Neural cell (in vitro differentiated cells): ENCODE data around the gene PARL. TPM values are rescaled to one million over a fixed set of nuclear protein-coding genes. Genes with fewer than 3 reads are reported as not detected.

Source experiments
- H2AFZ ChIP-seq: fragments of 200-600, 300-800 bp; sonication (generic), shearing (Covaris generic); 2 replicates; pipeline ENCODE4 v1.6.0; 2014; ENCODE audit warnings: low read depth, mild to moderate bottlenecking, antibody characterized with exemption, low read length, moderate library complexity
- H3F3A ChIP-seq: fragments of 200-600 bp; shearing (Covaris generic); 2 replicates; pipeline ENCODE4 v1.6.1; 2016; ENCODE audit warnings: mild to moderate bottlenecking, moderate library complexity, mixed read lengths, antibody characterized with exemption, low read length; ENCODE audit not compliant: insufficient read depth, poor library complexity, severe bottlenecking
- H3K27ac ChIP-seq: fragments of 200-600, 300-800 bp; sonication (generic), shearing (Covaris generic); 2 replicates; pipeline ENCODE4 v1.5.1; 2014; ENCODE audit warnings: mild to moderate bottlenecking, low read length, moderate library complexity
- H3K27me3 ChIP-seq: fragments of 300-800, 200-600 bp; sonication (generic), shearing (Covaris generic); 2 replicates; pipeline ENCODE4 v1.6.0; 2014; ENCODE audit warnings: mild to moderate bottlenecking, low read depth, low read length, moderate library complexity; ENCODE audit not compliant: insufficient read depth
- H3K36me3 ChIP-seq: fragments of 300-800, 200-600 bp; sonication (generic), shearing (Covaris generic); 2 replicates; pipeline ENCODE4 v1.5.1; 2014; ENCODE audit warnings: mild to moderate bottlenecking, antibody characterized with exemption, low read length, moderate library complexity; ENCODE audit not compliant: insufficient read depth
- H3K4me2 ChIP-seq: fragments of 300-800, 200-600 bp; sonication (generic), shearing (Covaris generic); 2 replicates; pipeline ENCODE4 v1.6.0; 2014; ENCODE audit warnings: mild to moderate bottlenecking, low read length
- H3K4me3 ChIP-seq: fragments of 300-800, 200-600 bp; sonication (generic), shearing (Covaris generic); 2 replicates; pipeline ENCODE4 v1.5.1; 2014; ENCODE audit warnings: mild to moderate bottlenecking, low read length, moderate library complexity
- H3K79me2 ChIP-seq: fragments of 200-600 bp; shearing (Covaris generic); replicated peaks from 2 replicates; pipeline ENCODE4 v1.6.0; 2014; ENCODE audit warnings: mild to moderate bottlenecking, low read length, moderate library complexity; ENCODE audit not compliant: insufficient read depth
- H3K9ac ChIP-seq: fragments of 300-800, 200-600 bp; sonication (generic), shearing (Covaris generic); 2 replicates; pipeline ENCODE4 v1.6.1; 2016; ENCODE audit warnings: mild to moderate bottlenecking, low read length, mixed read lengths
- H3K9me2 ChIP-seq: fragments of 200-600 bp; shearing (Covaris generic); 2 replicates; pipeline ENCODE4 v1.6.1; 2016; ENCODE audit warnings: mild to moderate bottlenecking, low read length, mixed read lengths; ENCODE audit not compliant: insufficient read depth
- H3K9me3 ChIP-seq: fragments of 200-600, 300-800 bp; sonication (generic), shearing (Covaris generic); 2 replicates; pipeline ENCODE4 v1.6.1; 2016; ENCODE audit warnings: mild to moderate bottlenecking, mixed run types, low read length, moderate library complexity, mixed read lengths
- H4K20me1 ChIP-seq: fragments of 200-600 bp; shearing (Covaris generic); 2 replicates; pipeline ENCODE4 v1.6.1; 2016; ENCODE audit warnings: mild to moderate bottlenecking, mixed run types; ENCODE audit not compliant: insufficient read depth
- CTCF ChIP-seq: fragments of 450-650 bp; IDR thresholded peaks from 2 replicates; pipeline ENCODE4 v1.5.1; 2014; ENCODE audit warnings: antibody characterized with exemption, mild to moderate bottlenecking, moderate library complexity; ENCODE audit not compliant: poor library complexity, severe bottlenecking
- EP300 ChIP-seq: fragments of 450-650 bp; conservative IDR thresholded peaks from 2 replicates; pipeline ENCODE4 v1.6.1; 2014; ENCODE audit warnings: antibody characterized with exemption, mild to moderate bottlenecking, moderate library complexity; ENCODE audit not compliant: poor library complexity, severe bottlenecking
- EZH2 ChIP-seq: fragments of 200-600, 300-800 bp; shearing (Covaris generic), sonication (generic); IDR thresholded peaks from 2 replicates; pipeline ENCODE4 v1.6.1; 2014; ENCODE audit warnings: antibody characterized with exemption, low read length, borderline replicate concordance, mild to moderate bottlenecking; ENCODE audit not compliant: insufficient read depth, poor library complexity, severe bottlenecking
- MXI1 ChIP-seq: fragments of 450-650 bp; conservative IDR thresholded peaks from 2 replicates; pipeline ENCODE4 v1.6.1; 2014; ENCODE audit warnings: antibody characterized with exemption, mild to moderate bottlenecking; ENCODE audit not compliant: poor library complexity, severe bottlenecking
- POLR2AphosphoS5 ChIP-seq: IDR thresholded peaks from 2 replicates; pipeline ENCODE4 v1.6.1; 2012
- RAD21 ChIP-seq: fragments of 450-650 bp; conservative IDR thresholded peaks from 2 replicates; pipeline ENCODE4 v1.6.1; 2014; ENCODE audit warnings: antibody characterized with exemption, mild to moderate bottlenecking, moderate library complexity
- REST ChIP-seq: IDR thresholded peaks from 2 replicates; pipeline ENCODE4 v1.6.1; 2012; ENCODE audit warnings: borderline replicate concordance
- SMC3 ChIP-seq: fragments of 450-650 bp; conservative IDR thresholded peaks from 2 replicates; pipeline ENCODE4 v1.6.1; 2014; ENCODE audit warnings: antibody characterized with exemption, mild to moderate bottlenecking, moderate library complexity; ENCODE audit not compliant: poor library complexity
- TAF1 ChIP-seq: IDR thresholded peaks from 2 replicates; pipeline ENCODE4 v1.6.1; 2012; ENCODE audit warnings: low read depth
- polyA plus RNA-seq: library from polyadenylated mRNA; depleted of rRNA; stranded (reverse); fragments of >200 nt; gene quantifications from 2 replicates; pipeline ENCODE4 v1.2.3, GENCODE V29; 2014

PARL gene
- polyA plus RNA-seq, 1 donor from 2014 or later, result 59.2 TPM

DNA sequence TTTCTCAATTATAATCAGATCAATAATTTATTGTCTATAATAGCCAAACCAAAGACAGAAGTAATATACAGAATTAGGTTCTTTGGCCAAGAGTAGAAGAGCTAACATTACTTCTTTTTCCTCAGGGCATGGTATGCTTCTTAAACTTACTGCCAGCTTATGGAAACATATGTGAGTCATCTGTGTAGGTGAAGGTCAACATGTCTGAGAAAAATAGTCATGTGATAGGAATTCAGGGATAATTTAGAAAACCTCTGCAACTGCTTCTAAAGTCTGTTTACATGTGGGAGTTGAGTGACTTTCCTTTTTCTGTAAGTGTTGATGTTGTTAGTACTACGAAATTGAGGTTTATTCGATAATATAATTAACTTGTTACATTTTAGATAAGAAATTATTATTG, 40.1 kb downstream of the PARL start:
- H2AFZ ChIP-seq, result no peak overlapping the region
- no peak overlapping the region for H3K4me3 ChIP-seq
- no peak overlapping the region for H3K4me2 ChIP-seq
- H3K9me3 ChIP-seq, result no peaks in the 10 kb centered on the region
- no peaks in the 10 kb centered on the region for H3F3A ChIP-seq
- H3K27ac ChIP-seq, result no peak overlapping the region
- H3K27me3 ChIP-seq, result no peaks in the 10 kb centered on the region
- no peaks in the 10 kb centered on the region for H3K9me2 ChIP-seq
- peaks cover 6% of the 10 kb centered on the region for H3K79me2 ChIP-seq
- peaks cover 5% of the 10 kb centered on the region for H3K36me3 ChIP-seq
- TF ChIP-seq MXI1 (no peak), EP300 (no peak), TAF1 (no peak), POLR2AphosphoS5 (no peak), CTCF (no peak), REST (no peak), SMC3 (no peak), RAD21 (no peak), EZH2 (no peak)
- H4K20me1 ChIP-seq, result no peaks in the 10 kb centered on the region
- H3K9ac ChIP-seq, result no peak overlapping the region

- Histone ChIP-seq H3K4me2 (no peak overlapping the region), H2AFZ (no peak overlapping the region), H3K9ac (no peak overlapping the region), H4K20me1 (no peaks in the 10 kb centered on the region), H3K27ac (no peak overlapping the region), H3K4me3 (no peak overlapping the region), H3K36me3 (peaks cover 5% of the 10 kb centered on the region), H3K9me3 (no peaks in the 10 kb centered on the region), H3K79me2 (no peaks in the 10 kb centered on the region), H3K9me2 (no peaks in the 10 kb centered on the region), H3F3A (no peaks in the 10 kb centered on the region), H3K27me3 (no peaks in the 10 kb centered on the region)
- TF ChIP-seq POLR2AphosphoS5 (no peak), EP300 (no peak), RAD21 (no peak), TAF1 (no peak), CTCF (no peak)
Observed at GRCh38 chr3:183839751-183840150, 44.9 kb downstream of the PARL start.
